Daoy (cell line): Measurements from ENCODE around the gene CARMIL1. TPM values are rescaled to one million over a fixed set of nuclear protein-coding genes. Genes with fewer than 3 reads are reported as not detected.

Experiments
- DNase-seq: peaks from one replicate; pipeline ENCODE4 v3.0.0-alpha.2; 2015; ENCODE audit warnings: low read depth
- total RNA-seq: library from RNA; depleted of rRNA; stranded (reverse); fragments of >200 nt; shearing (Covaris generic); gene quantifications from 2 replicates; pipeline ENCODE4 v1.2.3, GENCODE V29; 2014

Gene CARMIL1
- total RNA-seq, 1 experiment from 2014 or later, result 13.4 TPM

DNA sequence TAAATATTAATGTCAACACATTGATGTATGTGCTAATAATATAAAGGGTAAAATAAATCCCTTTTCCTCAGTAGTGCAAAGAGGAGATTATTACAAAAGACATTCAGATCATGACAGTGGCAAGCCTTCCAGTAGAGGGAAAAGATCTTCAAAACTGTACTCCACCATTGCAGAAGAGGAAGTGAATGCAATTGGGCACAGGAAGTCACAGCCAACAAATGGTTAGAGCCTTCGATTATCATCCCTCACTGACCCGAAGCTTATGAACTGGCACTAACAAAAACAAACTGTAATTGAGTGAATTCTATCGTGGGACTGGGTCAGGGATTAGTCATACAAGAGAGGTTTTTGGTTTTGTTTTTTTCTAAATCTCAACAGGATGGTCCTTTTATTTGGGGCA, 333.5 kb downstream of the CARMIL1 start:
- DNase-seq, result no peak

DNA sequence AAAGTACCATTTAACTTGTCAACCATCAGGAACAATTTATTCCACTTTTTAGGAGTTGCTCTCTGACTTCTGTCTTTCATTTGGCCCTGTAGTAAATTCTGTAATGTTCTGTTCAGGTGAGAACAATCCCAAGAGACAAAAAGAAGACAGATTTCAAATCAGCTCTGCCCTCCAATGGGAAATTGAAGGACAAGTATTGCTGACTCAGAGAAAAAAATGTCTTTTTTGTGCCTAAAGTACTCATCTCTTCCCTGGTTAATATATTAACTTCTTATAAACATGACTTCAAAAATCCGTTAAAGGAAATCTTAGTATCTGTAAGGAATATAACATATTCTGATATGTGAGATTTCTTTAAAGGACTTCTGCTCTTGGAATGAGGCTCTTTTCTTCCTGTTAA, 334.2 kb downstream of the CARMIL1 start:
- no peak for DNase-seq

DNA sequence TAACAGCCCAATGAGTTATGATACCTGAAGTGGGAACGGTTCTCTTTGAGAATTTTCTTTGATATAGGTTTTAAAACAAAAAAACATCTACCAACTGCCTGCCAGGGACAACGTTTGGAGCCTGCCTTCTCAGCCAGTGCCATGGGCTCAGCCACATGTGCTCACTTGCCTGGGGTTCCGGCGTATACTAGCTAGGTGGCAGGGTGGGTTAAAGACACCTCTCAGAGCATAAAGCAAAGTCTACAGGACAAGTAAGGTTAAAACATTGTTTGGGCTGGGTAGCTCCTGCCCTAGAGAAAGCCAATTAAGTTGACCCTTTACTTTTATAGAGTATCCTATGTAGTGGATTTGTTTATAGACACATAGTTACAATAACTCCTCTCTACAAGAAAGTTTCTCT, 334.9 kb downstream of the CARMIL1 start:
- no peak for DNase-seq

DNA sequence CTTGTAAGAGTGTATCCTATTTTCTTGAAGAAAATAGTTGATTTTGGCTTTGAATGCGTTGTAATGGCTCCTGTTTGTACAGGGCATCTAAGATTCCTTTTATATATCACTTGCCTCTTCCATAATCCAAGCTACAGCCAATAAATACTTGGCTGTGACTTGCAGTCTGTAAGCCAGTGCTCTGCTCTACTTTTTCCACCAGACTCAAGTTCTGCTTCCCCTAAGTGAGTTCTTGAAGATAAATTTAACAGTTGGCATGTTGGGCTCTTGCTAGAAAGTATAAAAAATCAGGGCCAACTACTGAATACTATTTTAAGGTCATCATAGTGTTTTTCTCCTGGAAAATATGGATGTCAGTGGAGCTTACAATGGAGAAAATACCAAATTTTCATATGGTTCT, 336.3 kb downstream of the CARMIL1 start:
- DNase-seq, result no peak

DNA sequence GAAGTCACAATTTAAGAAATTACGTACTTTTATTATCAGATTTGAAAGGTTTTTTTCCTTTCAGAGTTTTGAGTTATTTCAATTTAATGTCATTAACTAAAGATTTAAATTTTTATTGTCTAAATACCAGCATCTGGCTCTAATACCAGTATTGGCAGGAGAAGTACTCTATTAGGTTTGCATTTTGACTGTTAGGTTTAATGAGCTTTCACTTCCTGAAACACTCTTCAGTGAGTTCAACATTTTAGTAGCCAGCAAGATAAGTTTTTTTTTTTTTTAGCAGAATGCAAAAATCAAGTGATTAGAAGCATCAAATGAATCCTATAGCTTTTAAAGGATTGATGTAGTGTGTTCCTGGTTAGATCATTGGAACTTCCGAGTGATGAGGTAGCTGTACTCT, 338.8 kb downstream of the CARMIL1 start:
- DNase-seq, result no peak

DNA sequence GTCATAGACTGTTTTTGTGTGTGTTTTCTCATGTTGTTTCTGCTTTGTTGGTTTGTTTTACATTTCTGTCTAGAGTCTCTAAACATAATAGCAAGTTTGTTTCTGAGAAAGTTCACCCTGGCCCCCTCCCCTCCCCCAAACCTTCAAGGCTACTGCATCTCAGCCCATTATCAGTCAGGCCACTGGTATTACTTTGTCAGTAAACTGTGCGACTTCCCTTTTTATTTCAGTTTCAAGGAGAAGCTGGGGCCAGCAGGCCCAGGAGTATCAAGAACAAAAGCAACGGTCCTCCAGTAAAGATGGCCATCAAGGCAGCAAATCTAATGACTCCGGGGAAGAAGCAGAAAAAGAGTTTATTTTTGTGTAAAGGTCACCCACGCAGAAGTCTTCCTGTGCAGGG, 340.0 kb downstream of the CARMIL1 start:
- DNase-seq, result no peak

DNA sequence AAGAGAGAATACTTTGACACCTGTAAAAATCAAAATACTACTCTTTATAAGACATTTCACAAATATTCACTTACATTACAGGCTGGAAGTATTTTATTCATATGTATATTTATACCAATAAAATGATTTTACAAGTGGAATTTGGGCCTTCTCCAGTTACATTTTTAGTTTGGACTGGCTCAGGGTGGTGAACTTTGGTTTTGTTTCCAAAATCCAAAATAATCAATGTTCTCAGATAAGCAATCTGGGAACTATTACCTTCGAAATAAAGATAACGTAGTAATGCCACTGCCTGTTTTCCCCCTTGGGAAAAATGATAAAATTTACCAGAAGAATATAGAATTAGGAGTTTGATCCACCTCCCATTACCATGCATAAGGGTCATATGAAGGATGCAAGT, 341.2 kb downstream of the CARMIL1 start:
- no peak for DNase-seq

DNA sequence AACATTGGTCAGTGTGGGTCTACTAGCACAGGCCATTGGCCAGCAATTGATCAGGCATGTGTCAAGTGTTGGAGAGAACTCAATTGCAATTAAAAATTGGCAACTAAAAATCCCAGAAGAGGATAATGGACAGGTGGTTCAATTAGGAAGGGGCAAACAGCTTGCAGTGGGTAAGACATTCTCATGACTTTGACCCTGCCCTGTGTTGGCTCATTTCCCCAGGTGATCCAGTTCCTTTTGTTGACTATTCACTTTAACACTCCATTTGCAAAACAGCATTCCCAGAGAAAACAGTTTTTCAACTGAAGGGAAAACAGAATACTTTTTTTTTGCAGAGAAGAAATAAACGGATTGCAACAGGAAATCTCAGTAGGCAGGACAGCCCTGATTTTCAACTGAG, 343.9 kb downstream of the CARMIL1 start:
- DNase-seq, result no peak

DNA sequence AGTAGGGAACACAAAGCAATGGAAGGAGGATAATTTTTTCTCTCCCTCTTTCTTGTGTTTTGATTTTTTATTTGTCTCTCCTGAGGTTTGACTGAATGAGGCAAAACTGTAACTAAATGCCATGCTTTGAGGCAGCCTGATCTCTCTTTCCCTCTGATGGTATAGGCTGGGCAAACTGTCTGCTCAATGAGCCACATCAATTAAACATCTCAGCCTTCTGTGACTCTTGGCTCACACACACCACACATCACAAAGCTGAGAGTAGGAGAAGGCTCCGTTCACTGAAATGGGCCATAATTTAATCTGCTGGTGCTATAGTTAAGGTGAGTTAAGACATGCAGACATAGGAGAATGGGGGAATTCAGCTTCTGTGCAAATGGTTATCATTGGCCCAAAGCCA, 344.7 kb downstream of the CARMIL1 start:
- DNase-seq, result no peak

DNA sequence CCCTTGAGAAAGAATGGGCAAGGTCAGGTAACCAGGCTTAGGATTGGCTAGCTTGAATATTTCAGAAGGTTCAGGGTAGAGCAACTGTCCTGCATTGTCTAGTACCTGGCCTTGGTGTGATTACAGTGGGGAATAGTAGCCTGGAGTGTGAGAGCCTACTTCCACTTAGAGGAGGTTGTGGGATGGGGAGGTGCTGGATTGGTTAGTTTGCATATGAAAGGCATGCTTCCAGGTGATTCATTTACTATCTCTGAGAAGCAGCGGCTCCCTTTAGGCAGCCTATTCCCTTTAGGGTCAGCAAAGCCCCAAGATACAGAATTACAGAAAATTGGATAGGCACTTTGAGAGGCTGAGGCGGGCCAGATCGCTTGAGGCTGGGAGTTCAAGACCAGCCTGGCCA, 347.8 kb downstream of the CARMIL1 start:
- no peak for DNase-seq

DNA sequence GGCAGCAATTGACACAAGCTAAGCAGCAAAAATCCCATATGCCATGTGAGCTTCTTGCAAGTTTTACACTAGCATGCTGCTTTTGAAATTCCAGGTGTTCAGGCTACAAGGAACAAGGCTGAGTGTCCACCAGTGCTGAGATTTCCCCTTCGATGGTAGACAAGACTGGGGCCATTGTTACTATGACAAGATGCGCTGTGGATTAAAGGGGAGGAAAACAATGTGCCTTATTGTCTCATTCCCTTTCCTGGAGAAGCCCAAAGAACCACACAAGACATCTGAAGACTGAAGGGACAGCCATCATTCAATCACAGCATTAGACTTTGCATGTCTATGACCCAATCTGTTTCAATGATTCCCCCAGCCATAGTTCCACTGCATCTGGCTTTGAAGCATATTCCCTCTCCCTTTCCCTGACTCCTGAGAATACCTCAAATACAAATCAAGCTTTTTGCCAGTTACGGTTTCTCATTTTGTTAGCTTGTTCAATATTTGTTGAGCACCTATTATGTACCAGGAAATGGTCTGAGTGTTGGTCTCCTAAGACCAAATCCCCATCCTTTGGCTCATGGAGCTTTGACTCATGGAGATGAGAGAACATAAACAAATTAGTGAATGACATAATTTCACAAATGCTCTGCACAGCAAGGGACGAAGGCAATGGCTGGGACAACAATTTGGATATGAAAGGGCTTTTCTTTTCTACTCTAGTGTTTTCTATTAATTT, 349.5 kb downstream of the CARMIL1 start:
- DNase-seq, result no peak

DNA sequence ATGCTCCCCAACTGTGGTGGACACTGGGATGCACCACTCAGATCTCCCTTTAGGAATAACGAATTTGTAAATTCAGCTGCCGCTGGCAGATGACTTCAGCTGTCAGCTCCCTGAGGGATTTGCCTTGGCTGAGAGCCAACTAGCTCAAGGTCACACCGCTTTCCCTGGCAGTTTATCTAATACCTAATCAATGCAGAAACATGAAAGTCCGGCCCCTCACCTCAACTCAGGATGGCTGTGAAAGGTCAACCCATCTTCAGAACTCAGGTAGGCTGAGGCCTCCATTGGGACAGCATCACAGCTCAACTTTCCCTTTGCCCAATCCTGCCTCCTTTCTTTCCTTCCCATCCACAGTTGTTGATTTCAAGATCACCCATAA, 350.0 kb downstream of the CARMIL1 start:
- no peak for DNase-seq

DNA sequence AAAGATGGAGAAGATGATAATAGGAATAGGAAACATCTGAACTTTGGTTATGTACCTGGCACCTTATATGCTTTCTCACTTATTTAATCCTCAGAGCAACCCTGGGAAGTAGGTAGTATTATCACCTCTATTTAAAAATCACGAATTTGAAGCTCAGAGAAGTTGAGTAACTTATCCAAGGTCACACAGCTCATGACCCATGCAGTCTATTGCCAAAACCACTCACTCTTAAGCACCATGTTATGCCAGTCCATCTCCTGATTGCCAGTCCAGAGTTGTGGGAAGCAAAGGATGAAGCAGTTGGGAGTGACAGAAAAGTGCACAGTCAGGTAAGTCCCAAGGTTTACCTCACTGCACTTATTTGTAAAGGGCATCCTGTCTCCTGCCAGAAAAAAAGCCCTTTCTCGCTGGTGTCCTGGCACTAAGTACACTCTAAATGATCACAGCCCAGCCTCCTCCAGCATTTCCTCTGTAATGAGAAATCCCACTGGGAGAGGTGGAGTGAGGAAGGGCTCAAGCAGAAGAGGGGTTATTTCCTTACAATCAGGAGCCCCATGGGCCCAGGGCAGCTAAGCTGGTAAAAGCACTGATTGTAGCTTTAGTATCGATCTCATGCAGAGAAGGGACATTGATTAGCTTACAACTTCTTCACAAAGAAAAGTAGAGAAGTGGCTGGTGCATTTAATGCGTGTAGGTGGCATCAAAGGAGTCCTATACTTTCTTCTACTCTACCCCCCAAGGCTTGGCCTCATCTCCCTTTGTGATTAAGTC, 351.5 kb downstream of the CARMIL1 start:
- no peak for DNase-seq

DNA sequence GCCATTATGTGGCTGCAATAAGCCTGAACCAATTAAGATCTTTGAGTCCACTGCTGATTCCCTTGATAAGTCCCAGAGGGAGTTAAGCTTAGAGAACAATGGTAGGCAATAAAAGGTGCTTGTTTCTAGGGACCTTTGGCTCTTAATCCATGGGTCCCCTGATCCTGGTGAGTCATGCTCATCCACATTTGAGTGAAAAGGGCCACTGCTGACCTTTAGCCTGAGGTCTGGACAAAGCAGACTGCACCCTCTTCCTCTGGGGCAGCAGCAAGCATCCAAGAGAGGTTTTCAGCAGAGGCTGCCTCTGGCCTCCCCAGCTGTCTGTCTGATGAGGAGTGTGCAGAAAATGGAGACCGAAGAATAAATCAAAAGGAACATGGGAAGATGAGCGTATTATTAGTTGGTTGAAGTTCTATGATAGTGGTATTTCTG, 356.7 kb downstream of the CARMIL1 start:
- no peak for DNase-seq

DNA sequence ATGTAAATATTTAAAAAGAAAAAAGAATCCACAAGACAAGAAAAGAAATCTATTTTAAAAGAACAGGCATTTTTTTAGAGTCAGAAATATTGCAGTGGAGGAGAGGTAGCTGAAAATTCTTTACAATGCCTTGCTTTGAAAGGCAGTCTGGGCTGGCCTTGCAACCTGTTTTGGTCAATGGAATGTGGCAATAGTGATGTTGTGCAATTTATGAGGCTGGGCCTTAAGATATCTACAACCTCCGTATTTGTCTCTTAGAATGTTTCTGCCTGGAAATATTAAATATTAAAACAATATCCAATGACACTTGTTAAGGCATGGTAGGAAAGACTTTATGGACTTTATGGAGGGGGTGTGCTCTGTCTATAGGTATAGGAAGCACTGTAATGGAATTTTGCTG, 358.0 kb downstream of the CARMIL1 start:
- DNase-seq, result no peak

DNA sequence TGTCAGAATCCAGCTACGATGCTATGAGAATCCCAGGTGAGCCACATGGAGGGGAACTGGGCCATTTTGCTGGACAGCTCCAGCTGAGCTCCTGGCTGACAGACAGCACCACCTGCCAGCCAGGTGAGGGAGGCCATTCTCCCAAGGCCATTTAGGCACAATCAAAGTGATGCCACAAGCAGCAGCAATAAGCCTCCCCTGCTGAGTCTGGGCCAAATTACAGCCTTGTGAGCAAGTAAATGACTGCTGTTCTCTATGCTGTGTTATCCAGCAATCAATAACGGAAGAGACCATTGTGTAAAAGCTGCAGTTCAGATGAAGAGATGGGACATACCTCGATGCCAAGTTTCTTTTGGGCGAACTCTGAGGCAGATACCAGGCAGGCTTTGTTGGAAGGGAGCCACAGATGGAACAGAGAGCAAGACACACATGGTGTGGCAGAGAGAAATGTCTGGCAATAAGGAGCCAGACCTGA, 358.8 kb downstream of the CARMIL1 start:
- DNase-seq, result no peak

DNA sequence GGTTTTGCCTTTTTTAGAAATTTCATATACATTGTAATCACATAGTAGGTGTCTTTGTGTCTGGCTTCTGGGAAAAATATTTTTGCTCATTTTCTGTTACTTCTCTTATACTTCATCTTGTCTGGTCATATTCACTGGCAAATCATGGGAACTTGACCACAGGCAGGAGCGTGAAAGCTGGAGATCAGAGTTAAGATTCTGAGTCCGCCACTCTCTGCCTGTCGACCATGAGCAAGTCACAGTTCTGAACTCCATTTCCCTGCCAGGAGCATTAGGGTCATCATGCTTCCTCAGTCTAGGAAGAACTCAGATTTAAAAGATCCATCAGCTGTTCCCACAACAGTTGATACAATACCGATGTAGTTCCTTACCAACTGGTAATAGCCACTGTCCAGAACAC, 360.5 kb downstream of the CARMIL1 start:
- no peak for DNase-seq

DNA sequence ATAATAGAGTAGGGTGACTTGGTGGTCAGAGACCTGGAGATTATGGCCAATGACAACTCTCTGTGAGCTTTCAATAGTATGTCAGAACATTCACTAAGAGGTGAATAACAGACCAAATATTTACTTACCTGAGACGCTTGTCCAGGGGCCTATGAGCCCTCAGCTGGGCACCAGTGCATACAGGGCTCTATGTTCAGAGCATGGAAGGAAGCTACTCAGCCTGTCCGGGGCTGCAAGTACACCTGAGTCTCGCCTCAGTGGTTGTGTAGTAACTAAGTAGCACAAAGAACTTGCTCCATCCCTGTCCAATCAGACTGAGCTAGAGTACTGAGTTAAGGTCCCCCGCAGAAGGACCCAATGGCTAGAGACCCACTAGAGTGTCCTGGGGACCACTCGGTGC, 361.3 kb downstream of the CARMIL1 start:
- DNase-seq, result no peak

DNA sequence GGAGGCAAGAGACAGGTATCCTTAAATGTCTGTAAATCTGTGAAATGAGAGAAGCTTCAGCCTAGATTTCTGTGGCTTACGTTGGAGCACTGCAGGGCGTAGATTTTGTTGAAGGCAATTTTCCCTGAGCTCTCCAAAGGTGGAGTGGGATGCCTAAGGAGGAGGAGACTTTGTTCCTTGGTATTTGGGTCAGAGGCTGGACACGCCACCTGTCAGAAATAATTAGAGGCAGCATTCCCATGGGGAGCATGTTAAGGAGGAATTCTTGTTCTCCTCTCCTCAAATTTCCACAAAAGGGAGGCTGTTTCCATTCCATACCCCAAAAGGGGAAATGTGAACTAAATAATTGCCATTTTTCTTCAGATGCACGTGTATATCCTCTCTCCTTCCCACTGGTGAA, 361.7 kb downstream of the CARMIL1 start:
- no peak for DNase-seq

DNA sequence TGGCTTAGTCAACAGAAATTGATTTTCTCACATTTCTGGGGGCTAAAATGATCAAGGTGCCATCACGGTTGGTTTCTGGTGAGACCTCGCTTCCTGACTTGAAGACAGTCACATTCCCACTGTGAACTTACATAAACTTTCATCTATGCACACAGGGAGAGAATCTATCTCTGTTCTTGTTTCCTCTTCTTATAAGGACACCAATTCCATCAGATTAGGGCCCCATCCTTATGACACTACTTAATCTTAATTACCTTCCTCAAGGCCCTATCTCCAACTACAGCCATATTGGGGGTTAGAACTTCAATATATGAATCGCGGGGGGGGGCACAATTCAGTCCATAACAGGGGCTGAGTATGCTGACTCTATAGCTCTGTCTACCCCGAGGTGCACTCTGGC, 362.2 kb downstream of the CARMIL1 start:
- DNase-seq, result no peak

DNA sequence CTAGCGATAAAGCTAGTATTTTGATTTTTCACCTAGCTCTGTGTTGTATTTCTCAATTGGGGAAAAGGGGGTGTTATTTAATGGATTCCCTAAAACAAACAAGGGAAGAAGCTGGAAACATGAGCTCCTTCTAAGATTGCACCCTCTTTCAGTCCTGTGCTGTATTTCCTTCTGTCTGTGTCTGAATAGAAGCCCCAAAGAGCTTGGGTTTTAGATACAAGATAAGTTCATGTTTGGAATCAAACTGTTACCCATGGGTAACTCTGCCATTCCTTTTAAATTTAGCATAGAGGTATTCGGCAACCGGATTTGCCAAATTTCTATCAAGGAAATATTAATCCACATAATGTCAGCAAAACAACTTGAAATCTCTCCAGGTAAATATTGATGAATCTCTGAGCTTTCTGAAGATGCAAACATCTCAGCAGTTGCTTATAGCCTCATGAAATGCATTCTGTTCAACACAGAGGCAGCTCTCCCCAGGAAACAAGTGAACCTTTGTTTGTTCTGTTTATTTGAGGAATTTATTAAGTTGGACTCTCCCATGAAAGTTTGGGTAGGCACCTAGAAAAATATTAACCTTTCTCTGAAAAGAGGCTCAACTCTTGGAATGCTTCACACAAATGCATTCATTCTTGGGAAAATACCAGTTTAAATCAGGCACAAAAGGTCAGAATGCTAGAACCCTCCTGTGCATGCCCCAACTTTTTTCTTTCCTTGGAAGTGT, 362.9 kb downstream of the CARMIL1 start:
- DNase-seq, result no peak

DNA sequence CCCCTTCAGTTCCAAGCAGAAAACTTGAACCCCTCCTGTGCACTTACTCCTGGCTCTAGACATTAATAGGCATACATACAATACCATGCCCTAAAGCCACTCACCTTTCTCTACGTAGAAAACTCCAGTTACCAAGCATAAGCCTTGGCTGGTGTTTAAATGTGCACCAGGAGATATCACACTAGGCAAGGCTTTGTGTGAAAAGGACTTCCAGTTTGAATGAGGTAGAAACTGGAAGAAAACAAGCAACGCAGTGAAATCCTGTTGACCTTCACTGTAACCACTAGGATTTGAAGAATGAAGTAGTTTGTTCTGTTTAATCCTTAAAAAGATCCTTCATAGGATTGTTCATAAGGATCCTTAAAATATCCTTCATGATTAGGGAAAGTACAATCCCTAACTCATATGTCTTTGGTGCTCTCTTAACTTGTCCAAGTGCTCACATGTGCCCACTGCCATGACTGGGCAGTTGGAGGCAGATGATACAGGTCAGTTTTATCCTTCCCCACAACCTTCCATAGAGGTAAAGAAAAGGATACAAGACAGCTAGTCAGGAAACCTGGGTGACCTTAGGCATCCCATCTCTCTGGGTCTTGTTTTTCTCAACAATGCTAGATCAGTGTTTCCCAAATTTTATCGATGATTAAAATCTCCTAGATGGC, 363.6 kb downstream of the CARMIL1 start:
- DNase-seq, result no peak
